Measurements from ENCODE around the gene RAP2B.

GRCh38 chr3:153219146-153219545 is 57.1 kb downstream of the RAP2B start:
- no peak for TF ChIP-seq CTCF (IDR thresholded peaks at IDR 0.05 in 8 of 11, conservative IDR thresholded peaks at IDR 0.05 in 3 of 11)
- no peak for TF ChIP-seq POLR2AphosphoS5 (IDR thresholded peaks at IDR 0.05)
